Stimulated activated naive CD8-positive, alpha-beta T cell treated with anti-CD3 and anti-CD28 coated beads, Interleukin-15, amount 100 ng/mL, for 72 hours (primary cell): ENCODE results near the gene MLC1.

Experiments
- ATAC-seq: fragments of 150-1000 bp; cut with Tn5 transposase; 2 replicates; pipeline ENCODE4 v1.10.0; 2021; ENCODE audit warnings: mild to moderate bottlenecking, moderate library complexity
- DNase-seq, 2 donors: peaks; one replicate each; pipeline ENCODE4 v3.0.0; 2021 to 2022
- H3K27ac Mint-ChIP-seq, 2 donors: one replicate each; pipeline ENCODE4 v1.8.0; 2022; ENCODE audit warnings: mild to moderate bottlenecking in 2 of 2, mixed read lengths in 2 of 2, moderate library complexity in 2 of 2
- H3K27me3 Mint-ChIP-seq: one replicate; pipeline ENCODE4 v1.8.0; 2022; ENCODE audit warnings: mixed read lengths
- H3K4me1 Mint-ChIP-seq: one replicate; pipeline ENCODE4 v1.8.0; 2022; ENCODE audit warnings: mild to moderate bottlenecking, mixed read lengths
- H3K4me3 Mint-ChIP-seq, 2 donors: one replicate each; pipeline ENCODE4 v1.8.0; 2022; ENCODE audit warnings: mild to moderate bottlenecking in 2 of 2, mixed read lengths in 2 of 2, moderate library complexity in 1 of 2
- H3K9me3 Mint-ChIP-seq, 2 donors: one replicate each; pipeline ENCODE4 v1.8.0; 2022; ENCODE audit warnings: mixed read lengths in 2 of 2

MLC1 gene

GRCh38 chr22:50058906-50059880, 26.0 kb downstream of the MLC1 start:
- Mint-ChIP-seq H3K9me3 (peaks cover 0 to 2% of the 10 kb centered on the region in 2 donors), H3K27ac (no peak overlapping the region), H3K4me1 (no peaks in the 10 kb centered on the region), H3K4me3 (no peak overlapping the region), H3K27me3 (peaks cover 65% of the 10 kb centered on the region)
- DNase-seq (no peak), ATAC-seq (no peak)

GRCh38 chr22:50058061-50058905, 26.9 kb downstream of the MLC1 start, which contains the start of gene TTLL8:
Gene TTLL8 (minus strand): TSS chr22:50058298.
- peak within 1 kb of the TSS in 1 of 2 donors; percentile 5 for H3K4me3 Mint-ChIP-seq
- no peak for DNase-seq
- ATAC-seq: peak; percentile 49
- no peaks in the 10 kb centered on the region for H3K4me1 Mint-ChIP-seq
- peaks cover 0 to 9% of the 10 kb centered on the region in 2 donors for H3K9me3 Mint-ChIP-seq
- no peak within 1 kb of the TSS for H3K27ac Mint-ChIP-seq
- H3K27me3 Mint-ChIP-seq: peaks cover 73% of the 10 kb centered on the region

GRCh38 chr22:50057278-50058060, 27.8 kb downstream of the MLC1 start:
- Mint-ChIP-seq H3K9me3 (peaks cover 0 to 9% of the 10 kb centered on the region in 2 donors), H3K4me3 (peak overlapping the region in 1 of 2 donors; percentile 5), H3K4me1 (no peaks in the 10 kb centered on the region), H3K27ac (no peak overlapping the region), H3K27me3 (peaks cover 73% of the 10 kb centered on the region)
- no peak for DNase-seq
- peak; percentile 11 for ATAC-seq

- H3K4me1 Mint-ChIP-seq: no peaks in the 10 kb centered on the region
- peaks cover 73% of the 10 kb centered on the region for H3K27me3 Mint-ChIP-seq
- DNase-seq (no peak), ATAC-seq (no peak)
- no peak overlapping the region for H3K27ac Mint-ChIP-seq
- no peak overlapping the region for H3K4me3 Mint-ChIP-seq
- H3K9me3 Mint-ChIP-seq: peaks cover 0 to 9% of the 10 kb centered on the region in 2 donors
Observed at GRCh38 chr22:50056214-50056972, 28.8 kb downstream of the MLC1 start.

- Mint-ChIP-seq H3K27me3 (peaks cover 55% of the 10 kb centered on the region), H3K9me3 (peaks cover 0 to 9% of the 10 kb centered on the region in 2 donors), H3K4me3 (no peak overlapping the region), H3K27ac (no peak overlapping the region), H3K4me1 (no peaks in the 10 kb centered on the region)
- DNase-seq: no peak
- ATAC-seq: no peak
Observed at GRCh38 chr22:50053861-50054260, 31.4 kb downstream of the MLC1 start.

- H3K27me3 Mint-ChIP-seq: peaks cover 42% of the 10 kb centered on the region
- peaks cover 0 to 9% of the 10 kb centered on the region in 2 donors for H3K9me3 Mint-ChIP-seq
- H3K27ac Mint-ChIP-seq: no peak overlapping the region
- no peak overlapping the region for H3K4me3 Mint-ChIP-seq
- no peaks in the 10 kb centered on the region for H3K4me1 Mint-ChIP-seq
- DNase-seq (no peak), ATAC-seq (no peak)
Observed at GRCh38 chr22:50051930-50052329, 33.3 kb downstream of the MLC1 start.

- H3K27me3 Mint-ChIP-seq: peaks cover 30% of the 10 kb centered on the region
- DNase-seq (no peak), ATAC-seq (no peak)
- H3K9me3 Mint-ChIP-seq: peaks cover 0 to 9% of the 10 kb centered on the region in 2 donors
- no peak overlapping the region for H3K4me3 Mint-ChIP-seq
- H3K4me1 Mint-ChIP-seq: peaks cover 9% of the 10 kb centered on the region
- no peak overlapping the region for H3K27ac Mint-ChIP-seq
Observed at GRCh38 chr22:50049299-50050195, 35.7 kb downstream of the MLC1 start.

- Mint-ChIP-seq H3K9me3 (peaks cover 0 to 4% of the 10 kb centered on the region in 2 donors), H3K27me3 (peaks cover 30% of the 10 kb centered on the region), H3K4me1 (peaks cover 15% of the 10 kb centered on the region), H3K4me3 (no peak overlapping the region), H3K27ac (no peak overlapping the region)
- ATAC-seq (no peak), DNase-seq (no peak)
Observed at GRCh38 chr22:50048836-50049235, 36.4 kb downstream of the MLC1 start.

- DNase-seq (no peak), ATAC-seq (no peak)
- Mint-ChIP-seq H3K9me3 (no peaks in the 10 kb centered on the region), H3K27ac (no peak overlapping the region), H3K4me3 (no peak overlapping the region), H3K27me3 (peaks cover 33% of the 10 kb centered on the region), H3K4me1 (peaks cover 15% of the 10 kb centered on the region)
Observed at GRCh38 chr22:50048061-50048765, 37.0 kb downstream of the MLC1 start.

- peaks cover 15% of the 10 kb centered on the region for H3K4me1 Mint-ChIP-seq
Observed at GRCh38 chr22:50047346-50047745, 37.9 kb downstream of the MLC1 start.

GRCh38 chr22:50046481-50047245, 38.6 kb downstream of the MLC1 start:
- H3K9me3 Mint-ChIP-seq: no peaks in the 10 kb centered on the region
- H3K27me3 Mint-ChIP-seq: peaks cover 48% of the 10 kb centered on the region
- no peak overlapping the region for H3K4me3 Mint-ChIP-seq
- H3K4me1 Mint-ChIP-seq: peaks cover 15% of the 10 kb centered on the region
- no peak overlapping the region for H3K27ac Mint-ChIP-seq
- DNase-seq (no peak), ATAC-seq (no peak)

More at GRCh38 chr22:50047346-50047745, 37.9 kb downstream of the MLC1 start:
- no peak for ATAC-seq
- Mint-ChIP-seq H3K27ac (no peak overlapping the region), H3K4me3 (no peak overlapping the region), H3K27me3 (peaks cover 42% of the 10 kb centered on the region), H3K9me3 (no peaks in the 10 kb centered on the region)
- no peak for DNase-seq

GRCh38 chr22:50046019-50046415, 39.2 kb downstream of the MLC1 start:
- peaks cover 15% of the 10 kb centered on the region for H3K4me1 Mint-ChIP-seq
- peaks cover 50% of the 10 kb centered on the region for H3K27me3 Mint-ChIP-seq
- H3K4me3 Mint-ChIP-seq: no peak overlapping the region
- DNase-seq: no peak
- peak; percentile 10 for ATAC-seq
- H3K27ac Mint-ChIP-seq: no peak overlapping the region
- H3K9me3 Mint-ChIP-seq: no peaks in the 10 kb centered on the region
